ENCODE measurements around the gene TTC12.

TTC12 gene

GRCh38 chr11:113314389-113315301 lies at the start of gene TTC12:
Gene TTC12 (plus strand): TSS chr11:113314583. CDS start chr11:113316258, 1,675 bp downstream.
- DNase-seq = no peak

- no peak for DNase-seq
Observed at GRCh38 chr11:113265362-113265761, 49.0 kb upstream of the TTC12 start.

- DNase-seq = no peak
Observed at GRCh38 chr11:113267493-113267892, 46.9 kb upstream of the TTC12 start.

- DNase-seq = no peak
Observed at GRCh38 chr11:113269096-113269495, 45.3 kb upstream of the TTC12 start.

GRCh38 chr11:113269636-113270035 lies 44.7 kb upstream of the TTC12 start:
- DNase-seq = no peak

- no peak for DNase-seq
Observed at GRCh38 chr11:113270080-113270479, 44.3 kb upstream of the TTC12 start.

GRCh38 chr11:113271551-113272245 lies 42.7 kb upstream of the TTC12 start:
- DNase-seq = no peak

- no peak for DNase-seq
Observed at GRCh38 chr11:113272281-113272680, 42.1 kb upstream of the TTC12 start.

- no peak for DNase-seq
Observed at GRCh38 chr11:113272927-113273615, 41.3 kb upstream of the TTC12 start.

GRCh38 chr11:113273720-113274119 lies 40.7 kb upstream of the TTC12 start:
- no peak for DNase-seq

- no peak for DNase-seq
Observed at GRCh38 chr11:113274713-113275582, 39.4 kb upstream of the TTC12 start.

GRCh38 chr11:113275602-113276001 lies 38.8 kb upstream of the TTC12 start:
- DNase-seq = no peak

- DNase-seq = no peak
Observed at GRCh38 chr11:113276466-113276865, 37.9 kb upstream of the TTC12 start.

- DNase-seq = no peak
Observed at GRCh38 chr11:113277907-113278306, 36.5 kb upstream of the TTC12 start.

GRCh38 chr11:113278481-113278880 lies 35.9 kb upstream of the TTC12 start:
- no peak for DNase-seq

- DNase-seq = no peak
Observed at GRCh38 chr11:113278925-113279324, 35.5 kb upstream of the TTC12 start.

GRCh38 chr11:113279591-113279990 lies 34.8 kb upstream of the TTC12 start:
- no peak for DNase-seq

- no peak for DNase-seq
Observed at GRCh38 chr11:113281052-113281725, 33.2 kb upstream of the TTC12 start.

GRCh38 chr11:113282898-113283437 lies 31.4 kb upstream of the TTC12 start:
- DNase-seq = no peak

- DNase-seq = no peak
Observed at GRCh38 chr11:113283881-113284280, 30.5 kb upstream of the TTC12 start.

- DNase-seq = no peak
Observed at GRCh38 chr11:113286009-113286408, 28.4 kb upstream of the TTC12 start.

Measured in Kasumi-1 (cell line).